Stimulated activated CD4-positive, alpha-beta T cell treated with anti-CD3 and anti-CD28 coated beads, Interleukin-15, amount 100 ng/mL, for 24 hours (primary cell): ENCODE results near the gene SPG21.

ENCODE experiments used
- DNase-seq: peaks from one replicate; pipeline ENCODE4 v3.0.0-alpha.2; 2020

The SPG21 gene

DNA sequence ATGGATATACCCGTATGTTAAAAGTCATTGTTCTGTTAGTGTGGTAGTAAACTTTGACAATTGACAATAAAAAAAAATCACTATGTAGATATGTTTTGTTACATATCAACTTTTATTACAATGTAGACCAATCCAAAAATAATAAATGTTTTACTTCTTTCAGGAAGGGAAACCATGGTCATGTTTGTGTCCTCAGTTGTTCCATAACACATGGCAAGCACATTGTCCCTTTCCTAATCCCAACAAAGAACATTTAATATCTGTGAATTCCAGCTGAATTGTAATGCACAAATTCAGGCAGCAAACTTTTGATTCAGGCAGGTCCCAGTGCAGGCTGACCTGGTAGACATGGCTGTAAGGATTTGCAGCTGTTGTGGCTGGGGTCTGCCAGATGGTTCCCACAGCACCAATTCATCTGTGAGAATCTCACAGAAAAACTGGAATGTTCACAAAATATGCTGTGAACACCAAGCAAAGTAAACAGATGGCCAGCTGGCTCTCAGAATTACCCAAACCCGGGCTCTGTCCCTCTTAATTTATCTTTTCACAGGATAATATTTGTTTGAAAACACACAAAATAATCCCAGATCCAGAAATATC, 1.9 kb upstream of the SPG21 start:
- no peak for DNase-seq

DNA sequence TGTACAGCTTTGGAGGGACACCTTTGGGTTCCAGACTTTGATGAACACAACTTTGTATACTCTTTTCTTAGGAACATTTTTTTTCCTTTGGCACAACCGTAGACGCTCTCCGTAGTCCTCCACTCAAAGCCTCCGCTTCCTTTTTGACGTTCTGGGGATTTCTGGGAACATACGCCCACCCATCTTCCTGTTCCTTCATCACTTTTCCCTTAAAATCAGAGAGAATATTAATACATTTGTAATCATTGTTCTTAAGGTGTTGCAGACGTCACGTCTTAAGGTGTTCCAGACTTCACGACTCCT, 405 bp upstream of the SPG21 start:
- no peak for DNase-seq

DNA sequence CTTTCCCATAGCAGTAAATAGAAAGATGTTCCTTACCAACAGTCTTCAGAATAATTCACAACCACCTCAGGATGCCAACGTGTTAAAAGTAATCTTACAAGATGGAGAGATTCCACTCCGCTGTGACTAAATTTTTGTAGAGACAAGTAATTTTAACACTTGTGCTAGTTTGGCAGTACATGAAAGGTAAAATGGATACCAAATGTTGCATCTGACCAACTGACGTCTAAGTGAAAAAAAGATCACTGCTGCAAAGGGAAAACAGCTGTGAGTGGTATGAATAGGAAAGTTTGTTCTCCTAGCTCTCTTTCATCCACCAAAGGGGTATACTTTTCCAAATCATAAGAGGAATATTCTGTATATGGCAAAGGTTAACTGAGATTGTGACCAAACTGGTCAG, 2.6 kb downstream of the SPG21 start:
- DNase-seq = no peak

DNA sequence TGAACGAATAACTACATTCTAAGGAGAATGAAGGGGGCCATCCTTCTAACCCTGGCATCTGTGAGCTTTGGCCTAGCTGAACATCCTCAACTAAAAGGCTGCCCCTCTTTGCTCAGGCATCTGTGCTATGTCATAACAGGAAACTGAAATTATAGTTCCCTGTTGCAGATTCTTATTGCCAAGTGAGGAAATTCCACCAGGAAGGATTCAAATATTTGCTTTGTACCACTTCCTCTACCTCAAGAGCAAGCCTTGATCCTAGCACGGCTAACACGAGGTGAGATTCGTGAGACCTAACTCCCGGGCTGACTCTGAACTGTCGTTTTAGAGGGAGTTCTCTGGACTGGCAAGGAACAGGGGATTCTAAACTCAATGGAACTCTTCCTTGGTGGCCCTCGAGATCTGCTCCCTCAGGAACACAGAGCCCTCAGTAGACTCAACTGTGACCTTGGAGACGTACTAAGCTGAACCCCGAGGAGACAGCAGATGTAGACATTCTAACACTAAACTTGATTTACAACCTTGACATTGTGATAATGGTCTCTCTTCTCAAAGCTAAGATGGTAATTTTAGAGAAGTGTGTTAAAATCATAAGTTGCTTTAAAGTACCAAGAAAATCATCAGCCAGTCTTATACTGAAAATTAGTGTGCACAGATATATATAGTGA, 4.2 kb downstream of the SPG21 start:
- no peak for DNase-seq

DNA sequence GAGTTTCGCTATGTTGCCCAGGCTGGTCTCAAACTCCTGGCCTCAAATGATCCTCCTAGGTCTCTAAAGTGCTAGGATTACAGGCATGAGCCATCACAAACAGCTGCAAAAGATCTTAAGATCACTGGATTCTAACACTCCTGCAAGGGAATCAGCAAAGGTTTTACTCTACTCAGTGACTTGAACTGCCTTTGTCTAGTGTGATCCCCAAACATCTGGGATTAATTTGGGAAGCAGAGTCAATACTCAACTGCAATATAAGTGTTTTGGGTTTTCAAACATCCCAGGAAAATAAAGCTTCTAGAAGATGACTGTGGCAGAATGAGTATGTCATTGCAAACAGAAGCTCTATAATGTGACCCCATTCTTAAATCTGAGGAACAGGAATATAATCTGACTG, 7.2 kb downstream of the SPG21 start:
- DNase-seq = no peak

DNA sequence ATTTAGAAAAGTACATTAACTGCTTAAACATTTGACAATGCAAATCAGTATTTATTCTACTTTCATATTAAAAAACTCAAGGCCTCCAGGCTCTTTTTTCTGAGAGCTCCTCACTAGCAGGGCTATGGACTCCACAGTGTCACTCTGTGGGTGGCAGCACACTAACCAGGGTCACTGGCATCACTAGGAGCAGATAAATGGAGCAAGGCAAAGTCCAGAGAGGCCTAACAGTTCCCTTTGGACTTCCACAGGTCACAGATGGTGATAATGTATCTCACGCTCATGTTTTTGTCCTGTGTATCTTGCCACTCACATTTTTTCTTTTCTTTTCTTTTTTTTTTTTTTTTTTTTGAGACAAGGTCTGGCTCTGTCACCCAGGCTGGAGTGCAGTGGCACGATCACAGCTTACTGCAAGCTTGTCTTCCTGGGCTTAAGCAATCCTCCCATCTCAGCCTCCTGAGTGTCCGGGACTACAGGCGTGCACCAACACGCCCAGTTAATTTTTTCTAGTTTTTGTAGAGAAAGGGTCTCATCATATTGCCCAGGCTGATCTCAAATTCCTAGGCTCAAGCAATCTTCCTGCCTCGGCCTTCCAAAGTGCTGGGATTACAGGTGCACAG, 7.8 kb downstream of the SPG21 start:
- DNase-seq = no peak

DNA sequence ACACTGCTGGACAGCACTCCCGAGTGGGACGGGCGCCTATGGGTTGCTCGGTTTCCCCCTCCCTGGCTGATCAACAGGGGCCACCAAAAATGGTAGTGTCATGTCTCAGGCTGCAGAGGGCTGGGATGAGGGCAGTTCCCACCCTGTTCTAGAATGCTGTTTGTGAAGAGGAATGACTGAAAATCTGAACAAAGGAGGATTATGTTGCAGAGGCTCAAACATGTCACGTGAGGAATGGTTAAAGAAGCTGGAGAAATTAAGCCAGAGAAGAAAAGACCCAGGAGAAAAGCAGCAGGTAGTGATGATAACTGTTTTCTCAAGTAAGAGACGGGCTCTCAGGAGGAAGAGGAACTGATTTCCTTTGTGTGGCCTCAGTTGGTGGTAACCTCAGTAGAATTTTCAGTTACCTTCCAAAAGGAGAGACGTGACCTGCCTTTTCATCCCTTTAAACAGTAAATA, 10.4 kb downstream of the SPG21 start:
- DNase-seq = no peak

DNA sequence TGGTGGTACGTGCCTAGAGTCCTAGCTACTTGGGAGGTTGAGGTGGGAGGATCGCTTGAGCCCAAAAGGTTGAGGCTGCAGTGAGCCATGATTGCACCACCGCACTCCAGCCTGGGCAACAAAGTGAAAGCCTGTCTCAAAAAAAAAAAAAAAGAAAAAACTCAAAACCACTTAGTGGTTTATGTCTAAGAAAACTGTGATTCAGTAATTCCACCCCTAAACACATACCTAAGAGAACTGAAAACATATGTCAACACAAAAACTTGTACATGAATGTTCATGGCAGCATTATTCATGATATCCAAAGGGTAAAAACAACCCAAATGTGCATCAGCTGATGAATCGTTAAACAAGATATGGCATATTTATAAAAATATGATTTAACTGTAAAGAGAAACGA, 14.3 kb downstream of the SPG21 start:
- DNase-seq = no peak

DNA sequence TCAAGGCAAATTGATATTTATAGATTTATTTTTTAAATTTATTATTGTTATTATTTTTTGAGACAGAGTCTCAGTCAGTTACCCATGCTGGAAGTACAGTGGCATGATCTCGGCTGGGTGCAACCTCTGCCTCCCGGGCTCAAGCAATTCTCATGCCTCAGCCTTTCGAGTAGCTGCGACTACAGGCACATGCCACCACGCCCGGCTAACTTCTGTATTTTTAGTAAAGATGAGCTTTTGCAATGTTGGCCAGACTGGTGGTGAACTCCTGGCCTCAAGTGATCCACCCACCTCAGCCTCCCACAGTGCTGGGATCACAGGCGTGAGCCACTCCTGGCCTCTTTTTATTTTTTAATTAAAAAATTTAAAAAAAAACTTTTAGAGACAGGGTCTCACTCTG, 19.0 kb downstream of the SPG21 start:
- no peak for DNase-seq

DNA sequence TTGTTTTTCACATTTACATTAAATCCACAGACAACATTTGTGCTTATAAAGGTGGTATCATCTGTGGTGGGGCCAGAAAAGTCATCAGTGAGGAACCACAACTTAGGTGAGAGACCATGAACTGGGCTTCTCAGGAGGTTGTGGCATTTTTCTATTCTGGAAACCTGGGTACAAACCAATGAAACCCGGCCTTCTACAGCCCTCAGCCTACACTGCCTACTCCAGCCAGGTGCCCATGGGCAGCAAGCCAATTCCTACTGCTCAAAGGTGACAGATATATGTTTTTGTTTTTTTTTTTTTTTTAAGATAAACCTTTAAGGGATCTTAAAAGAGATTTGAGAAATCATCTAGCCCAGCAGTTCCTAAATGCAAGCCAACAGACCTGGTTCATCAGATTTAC, 20.3 kb downstream of the SPG21 start:
- DNase-seq = no peak

DNA sequence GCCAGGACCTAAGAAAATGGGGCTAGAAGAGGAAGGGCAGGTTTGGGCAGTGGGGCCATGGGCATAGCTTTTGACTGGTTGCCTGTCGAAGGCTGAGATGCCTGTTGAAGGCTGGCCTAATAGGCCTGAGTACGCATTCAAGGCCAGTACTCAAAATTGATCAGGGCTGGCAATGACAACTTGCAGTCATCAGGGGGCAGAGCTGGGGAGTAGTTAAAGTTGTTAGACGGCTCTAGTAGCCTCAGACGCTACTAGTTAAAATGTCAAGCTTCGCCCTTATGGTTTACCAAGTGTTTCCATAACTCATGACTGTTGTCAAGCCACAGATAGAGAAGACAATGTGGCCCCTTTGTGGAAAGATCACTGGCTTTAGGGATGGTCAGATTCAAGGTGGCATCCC, 28.7 kb downstream of the SPG21 start:
- no peak for DNase-seq

DNA sequence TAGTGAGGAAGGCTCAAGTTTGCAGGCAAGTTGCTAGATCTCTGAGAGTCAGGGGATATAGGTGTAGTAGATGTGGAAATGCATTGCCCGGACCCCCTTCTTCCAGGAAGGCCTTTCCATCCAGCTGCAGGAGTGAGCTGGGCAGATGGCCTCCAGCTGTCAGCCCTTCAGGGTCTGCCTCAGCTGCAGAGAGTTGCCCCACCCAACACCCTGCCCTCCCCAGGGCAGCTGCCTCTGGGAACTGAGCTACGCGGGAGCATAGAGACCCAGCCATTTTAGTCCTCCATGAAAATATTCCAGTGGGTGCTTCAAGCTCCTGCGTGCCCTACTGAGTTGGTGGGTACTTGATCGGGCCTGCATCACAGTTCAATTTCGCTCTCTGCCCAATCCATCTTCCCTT, 29.6 kb downstream of the SPG21 start:
- DNase-seq = no peak

DNA sequence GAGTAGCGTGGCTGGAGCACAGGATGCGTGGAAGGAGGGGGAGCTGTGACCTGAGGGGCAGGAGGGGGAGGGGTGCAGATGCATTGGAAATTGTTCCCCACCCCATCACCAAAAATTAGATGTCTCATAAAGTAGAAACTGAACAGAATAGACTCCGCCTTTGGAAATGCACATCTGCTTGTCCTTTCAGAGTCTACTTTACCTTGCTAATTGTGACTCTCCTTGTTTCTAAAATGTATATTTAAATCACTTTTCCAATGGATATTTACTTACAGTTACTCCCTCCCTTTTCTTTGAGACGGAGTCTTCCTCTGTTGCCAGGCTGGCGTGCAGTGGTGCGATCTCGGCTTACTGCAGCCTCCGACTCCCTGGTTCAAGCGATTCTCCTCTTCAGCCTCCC, 30.6 kb downstream of the SPG21 start:
- DNase-seq = no peak

DNA sequence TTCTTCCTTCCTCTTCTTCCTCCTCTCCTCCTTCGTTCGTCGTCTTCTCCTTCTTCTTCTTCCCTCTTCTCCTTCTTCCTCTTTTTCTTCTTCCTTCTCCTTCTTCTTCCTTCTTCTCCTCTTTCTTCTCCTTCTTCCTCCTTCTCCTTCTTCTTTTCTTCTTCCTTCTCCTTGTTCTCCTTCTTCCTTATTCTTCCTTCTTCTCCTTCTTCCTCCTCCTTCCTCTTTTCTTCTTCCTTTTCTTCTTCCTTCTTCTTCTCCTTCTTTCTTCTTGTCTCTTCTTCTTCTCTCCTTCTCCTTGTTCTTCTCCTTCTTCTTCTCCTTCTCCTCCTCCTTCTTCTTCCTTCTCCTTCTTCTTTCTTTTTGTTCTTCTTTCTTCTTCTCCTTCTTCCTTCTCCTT, 35.3 kb downstream of the SPG21 start:
- no peak for DNase-seq

DNA sequence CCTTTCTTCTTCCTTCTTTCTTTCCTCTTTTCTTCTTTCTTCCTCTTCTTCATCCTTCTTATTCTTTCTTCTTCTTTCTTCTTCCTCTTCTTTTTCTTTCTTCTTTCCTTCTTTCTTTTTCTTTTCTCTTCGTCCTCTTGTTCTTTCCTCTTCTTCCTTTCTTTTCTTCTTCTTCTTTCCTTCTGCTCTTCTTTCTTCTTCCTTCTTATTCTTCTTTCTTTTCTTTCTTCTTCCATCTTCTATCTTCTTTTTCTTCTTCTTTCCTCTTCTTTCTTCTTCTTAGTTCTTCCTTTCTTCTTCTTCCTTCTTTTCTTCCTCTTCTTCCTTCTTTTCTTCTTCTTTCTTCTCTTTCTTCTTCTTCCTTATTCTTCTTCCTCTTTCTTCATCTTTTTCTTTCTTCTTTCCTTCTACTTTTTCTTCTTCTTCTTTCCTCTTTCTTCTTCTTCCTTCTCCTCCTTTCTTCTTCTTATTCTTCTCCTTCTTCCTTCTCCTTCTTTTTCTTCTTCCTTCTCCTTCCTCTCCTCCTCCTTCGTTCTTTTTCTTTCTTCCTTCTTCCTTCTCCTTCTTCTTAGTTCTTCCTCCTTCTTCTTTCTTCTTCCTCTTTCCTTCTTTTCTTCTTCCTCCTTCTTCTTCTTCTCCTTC, 37.8 kb downstream of the SPG21 start:
- no peak for DNase-seq

DNA sequence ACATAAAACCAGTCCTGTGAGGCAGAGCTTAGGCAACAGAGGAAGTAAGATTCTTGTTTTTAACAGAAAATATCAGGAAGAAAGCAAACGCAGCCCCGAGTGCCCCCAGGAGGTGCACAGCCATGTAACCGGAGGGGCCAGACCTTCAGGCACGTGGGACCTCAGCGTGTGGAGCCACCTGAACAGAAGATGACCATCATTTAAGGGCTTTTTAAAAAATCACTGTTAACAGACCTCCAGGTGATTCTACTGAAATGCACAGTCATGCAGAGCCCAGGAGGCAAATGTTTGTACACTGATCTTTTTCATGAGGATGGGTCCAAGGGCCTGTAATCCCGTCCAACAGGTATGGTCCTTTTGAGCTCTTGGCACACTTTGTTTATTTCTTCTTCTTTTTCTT, 38.8 kb downstream of the SPG21 start:
- DNase-seq = no peak

DNA sequence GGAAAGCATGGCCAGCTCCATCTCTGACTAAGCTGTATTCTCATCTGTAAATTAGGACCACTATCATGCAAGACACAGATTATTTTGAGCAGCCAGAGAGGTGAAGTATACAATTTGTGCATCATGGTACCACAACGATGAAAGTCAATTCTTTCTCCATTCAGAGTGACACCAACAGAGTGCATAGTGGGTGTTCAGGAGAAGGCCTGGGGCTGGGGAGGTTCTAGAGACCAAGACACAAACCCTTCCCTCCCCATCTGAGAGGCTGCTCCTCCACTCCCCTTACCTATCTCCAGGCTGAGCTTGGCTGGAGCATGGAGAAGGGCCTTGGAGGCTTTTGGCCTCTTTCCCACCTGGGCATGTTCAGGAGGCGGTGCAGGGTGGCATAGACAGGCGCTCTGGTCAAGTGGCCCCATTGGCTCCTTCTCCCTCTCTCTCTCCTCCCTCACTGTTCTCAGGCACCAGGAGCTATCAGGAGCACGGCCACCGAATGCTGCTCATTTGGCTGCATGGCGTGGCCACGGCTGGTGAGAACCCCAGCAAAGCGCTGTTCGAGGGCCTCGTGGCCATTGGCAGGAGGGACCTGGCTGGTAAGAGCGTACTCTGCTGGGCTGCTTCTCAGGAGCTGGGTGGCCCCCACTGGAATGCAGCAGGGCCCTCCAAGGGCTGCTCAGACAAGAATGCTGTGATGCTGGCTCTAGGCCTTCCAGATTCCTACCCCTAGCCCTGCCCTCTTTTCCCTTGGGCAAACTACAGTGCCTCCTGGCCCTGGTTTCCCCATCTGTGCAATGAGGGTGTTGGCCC, 40.1 kb downstream of the SPG21 start:
- DNase-seq = no peak

DNA sequence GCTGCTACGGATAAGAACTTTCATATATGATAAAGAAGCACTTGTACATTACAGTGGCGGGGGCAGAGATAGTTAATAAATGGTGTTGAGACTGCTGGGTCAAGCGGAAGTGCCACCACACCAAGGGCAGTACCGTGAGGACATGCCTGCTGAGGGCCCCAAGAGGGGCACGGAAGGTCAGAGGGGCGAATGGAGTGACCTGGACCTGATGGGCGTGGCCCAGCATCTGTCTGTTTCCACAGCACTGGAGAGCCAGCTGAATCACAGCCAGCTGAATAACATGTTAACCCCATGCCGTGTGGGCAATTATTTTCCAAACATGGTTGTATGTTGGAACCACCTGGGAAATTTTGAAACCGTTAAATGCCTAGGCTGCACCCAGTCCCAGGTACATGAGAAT, 40.8 kb downstream of the SPG21 start:
- no peak for DNase-seq

DNA sequence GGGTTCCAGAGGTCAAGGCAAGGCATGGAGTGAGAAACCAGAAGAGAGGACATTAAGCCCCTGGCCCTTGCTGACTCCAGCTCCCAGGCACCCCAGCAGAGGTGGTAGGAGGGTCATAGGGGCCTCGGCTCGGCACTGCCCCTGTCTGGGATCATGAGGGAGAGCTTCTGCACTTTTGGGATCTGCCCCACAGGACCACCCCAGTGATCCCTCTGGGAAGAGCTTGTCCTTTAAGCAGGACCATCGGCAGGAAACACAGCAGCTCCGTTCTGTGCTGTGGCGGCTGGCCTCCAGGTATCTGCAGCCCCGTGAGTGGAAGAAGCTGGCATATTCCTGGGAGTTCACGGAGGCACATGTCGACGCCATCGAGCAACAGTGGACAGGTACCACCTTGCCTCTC, 42.5 kb downstream of the SPG21 start:
- DNase-seq = no peak

DNA sequence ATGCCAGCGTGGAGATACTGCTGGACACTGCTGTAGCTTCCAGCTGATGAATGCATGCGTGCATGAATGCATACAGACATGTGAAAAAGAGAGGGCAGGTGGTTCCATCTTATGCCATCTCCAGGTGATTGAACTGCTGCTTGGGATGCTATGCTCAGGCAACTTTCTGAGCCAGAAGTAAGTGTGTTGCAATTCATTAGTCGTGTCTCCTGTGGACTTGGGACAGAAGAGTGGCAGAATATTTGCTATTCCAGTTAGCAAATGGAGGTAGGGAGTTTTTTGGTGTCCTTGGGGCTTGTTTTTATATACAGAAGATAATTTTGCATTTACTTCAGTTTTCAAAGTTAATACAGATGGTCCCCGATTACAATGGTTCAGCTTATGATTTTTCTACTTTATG, 44.8 kb downstream of the SPG21 start:
- no peak for DNase-seq

DNA sequence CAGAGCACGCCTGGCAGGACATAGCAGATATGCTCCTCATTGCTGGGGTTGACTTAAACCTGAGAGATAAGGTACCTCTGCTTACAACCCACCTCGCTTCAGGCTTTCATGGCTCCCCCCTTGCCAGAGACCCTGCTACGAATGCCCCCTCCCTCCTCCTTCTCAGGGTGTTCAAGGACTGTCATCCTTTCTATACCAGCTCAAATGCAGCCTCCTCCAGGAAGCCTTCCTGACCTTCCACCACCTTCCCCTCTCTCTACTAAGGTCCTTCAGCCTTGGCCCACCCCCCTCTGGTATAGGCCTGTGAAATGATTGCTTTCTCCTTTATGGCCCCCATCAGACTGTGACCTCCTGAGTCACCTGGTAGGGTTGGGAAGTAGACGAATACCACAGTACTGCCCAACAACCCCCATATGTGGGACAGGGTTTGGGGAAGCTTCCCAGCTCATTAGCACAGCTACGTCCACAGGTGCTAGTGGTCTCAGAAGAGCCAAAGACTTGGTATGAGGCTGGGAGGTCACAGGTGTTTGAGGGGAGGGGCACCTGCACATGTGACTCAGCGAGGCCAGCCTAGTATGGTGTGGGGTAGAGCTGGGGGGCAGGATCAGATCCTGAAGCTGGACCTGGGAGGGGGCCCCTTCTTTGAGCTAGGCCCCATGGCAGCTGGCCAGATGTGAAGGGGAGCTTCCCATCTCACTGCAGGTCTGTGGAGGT, 46.0 kb downstream of the SPG21 start:
- no peak for DNase-seq

DNA sequence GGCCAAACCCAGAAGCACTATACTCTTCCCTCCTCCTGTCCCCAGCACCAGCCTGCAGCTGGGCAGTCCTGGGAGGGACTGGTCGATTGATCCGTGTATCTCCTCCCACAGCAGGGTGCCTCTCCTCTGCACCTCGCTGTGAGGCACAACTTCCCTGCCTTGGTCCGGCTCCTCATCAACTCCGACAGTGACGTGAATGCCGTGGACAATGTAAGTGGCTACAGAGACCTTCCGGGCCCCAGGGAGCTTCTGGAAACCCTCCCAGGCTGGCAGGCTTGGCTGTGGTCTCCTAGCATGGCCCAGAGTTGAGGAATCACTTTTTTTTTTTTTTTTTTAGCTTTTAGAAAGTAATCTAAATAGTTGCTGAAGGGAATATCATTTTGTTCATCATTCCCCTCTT, 47.4 kb downstream of the SPG21 start:
- DNase-seq = no peak

DNA sequence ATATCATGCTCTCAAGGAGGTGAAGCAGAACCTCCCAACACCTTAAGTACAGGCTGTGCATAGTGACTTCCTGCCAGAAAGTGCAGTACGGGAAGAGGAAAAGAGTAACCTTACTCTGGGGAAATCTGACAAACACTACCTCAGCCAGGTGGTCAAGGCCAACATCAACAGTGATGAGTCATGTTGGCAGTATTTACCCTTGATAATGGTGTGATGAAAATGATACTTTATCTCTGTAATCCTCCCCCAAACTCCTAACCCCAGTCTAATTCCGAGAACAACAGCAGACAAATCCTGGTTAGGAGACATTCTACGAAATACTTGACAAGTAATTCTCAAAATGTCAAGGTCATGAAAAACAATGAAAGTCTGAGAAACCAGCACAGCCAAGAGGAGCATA, 51.5 kb downstream of the SPG21 start:
- no peak for DNase-seq
